HepG2 (cell line): ENCODE results near the gene RIMKLB. TPM values are rescaled to one million over a fixed set of nuclear protein-coding genes. Genes with fewer than 3 reads are reported as not detected.

ENCODE experiments used
- ATAC-seq: fragments of 200-7000 bp; cut with Tn5 transposase; 3 replicates; pipeline ENCODE4 v1.9.1; 2020; ENCODE audit warnings: mild to moderate bottlenecking, moderate library complexity
- BruUV-seq: library from RNA; stranded (reverse); fragments of 400-500 nt; replicated peaks from 2 replicates; lab custom pipeline; 2021; lab: Mats Ljungman, UMichigan
- CTCF ChIA-PET: fragments of 300-600 bp; formaldehyde crosslinking; extraction: SDS; loops from one replicate; lab custom pipeline; 2021; ENCODE audit warnings: low total read pairs, inconsistent platforms, low intra/inter-chr PET ratio; lab: Yijun Ruan, JAX
- POLR2A ChIA-PET: fragments of 350-600 bp; sonication (Branson Sonifier 250); formaldehyde crosslinking; loops from one replicate; lab custom pipeline; 2020; ENCODE audit warnings: antibody characterized with exemption, inconsistent platforms; lab: Yijun Ruan, JAX
- DNase-seq: peaks from one replicate; pipeline ENCODE4 v3.0.0-alpha.2; 2015; ENCODE audit warnings: low spot score
- FAIRE-seq: peaks from 3 replicates; lab custom pipeline; 2011; peaks lifted over from hg19 to GRCh38; lab: Jason Lieb, UNC
- H2AFZ ChIP-seq: one replicate; pipeline ENCODE4 v1.6.1; 2011; ENCODE audit warnings: low read length, inconsistent platforms
- H3K27ac ChIP-seq: fragments of 300-600 bp; 3 replicates; pipeline ENCODE4 v1.8.0; 2011; ENCODE audit warnings: mixed run types, mild to moderate bottlenecking, mixed read lengths, low read length, inconsistent platforms; ENCODE audit not compliant: insufficient read depth; ENCODE audit errors: extremely low read length
- H3K27me3 ChIP-seq, 2 experiments: fragments of 200-600 bp in 1 of 2; 2 replicates in 1 of 2; 3 replicates in 1 of 2; pipeline versions ENCODE4 v1.6.0 to v1.8.0; 2011; ENCODE audit warnings: low read length in 2 of 2, mild to moderate bottlenecking in 2 of 2, moderate library complexity in 2 of 2, inconsistent platforms in 1 of 2; ENCODE audit not compliant: insufficient read depth in 2 of 2, control insufficient read depth in 1 of 2
- H3K36me3 ChIP-seq, 2 experiments: fragments of 200-600 bp in 1 of 2; replicated peaks in 1 of 2; 2 replicates in 1 of 2; 3 replicates in 1 of 2; pipeline versions ENCODE4 v1.5.1 to v1.8.0; 2011; ENCODE audit warnings: low read length in 2 of 2, inconsistent platforms in 1 of 2; ENCODE audit not compliant: insufficient read depth in 2 of 2, control insufficient read depth in 1 of 2
- H3K4me1 ChIP-seq: 2 replicates; pipeline ENCODE4 v1.5.1; 2012; ENCODE audit warnings: low read length, inconsistent platforms; ENCODE audit not compliant: insufficient read depth
- H3K4me2 ChIP-seq: 2 replicates; pipeline ENCODE4 v1.6.0; 2011; ENCODE audit warnings: low read depth, low read length, inconsistent platforms
- H3K4me3 ChIP-seq, 3 experiments: fragments of 200-600 bp in 1 of 3; sonication (generic), shearing (Covaris generic) in 1 of 3; replicated peaks in 1 of 3; 2 replicates each; pipeline ENCODE4 v1.5.1; 2011 to 2016; ENCODE audit warnings: low read length in 3 of 3, inconsistent platforms in 2 of 3, low read depth in 2 of 3, mild to moderate bottlenecking in 2 of 3, control low read depth in 1 of 3, mixed read lengths in 1 of 3; ENCODE audit not compliant: insufficient read depth in 1 of 3
- H3K79me2 ChIP-seq: one replicate; pipeline ENCODE4 v1.6.1; 2011; ENCODE audit warnings: low read length, inconsistent platforms; ENCODE audit not compliant: insufficient read depth
- H3K9ac ChIP-seq: 2 replicates; pipeline ENCODE4 v1.6.0; 2011; ENCODE audit warnings: mild to moderate bottlenecking, low read depth, low read length, inconsistent platforms; ENCODE audit not compliant: insufficient read depth
- H3K9me3 ChIP-seq: 2 replicates; pipeline ENCODE4 v1.5.1; 2012; ENCODE audit warnings: mild to moderate bottlenecking, low read length
- H4K20me1 ChIP-seq: 2 replicates; pipeline ENCODE4 v1.6.0; 2011; ENCODE audit warnings: inconsistent platforms, mild to moderate bottlenecking, low read length, moderate library complexity; ENCODE audit not compliant: insufficient read depth
- ATF5 ChIP-seq: sonication (generic); formaldehyde crosslinking; IDR thresholded peaks from 2 replicates; pipeline ENCODE4 v1.4.0; 2020; ENCODE audit warnings: mild to moderate bottlenecking, low read depth, missing genetic modification reagents
- CERS6 ChIP-seq: sonication (generic); formaldehyde crosslinking; IDR thresholded peaks from 2 replicates; pipeline ENCODE4 v1.5.0; 2020; ENCODE audit warnings: missing genetic modification reagents
- E2F5 ChIP-seq: sonication (generic); formaldehyde crosslinking; conservative IDR thresholded peaks from 2 replicates; pipeline ENCODE4 v1.4.0; 2020; ENCODE audit warnings: missing genetic modification reagents
- IRF9 ChIP-seq: sonication (generic); formaldehyde crosslinking; IDR thresholded peaks from 2 replicates; pipeline ENCODE4 v1.8.0; 2022; ENCODE audit warnings: missing genetic modification reagents, mild to moderate bottlenecking, borderline replicate concordance
- KDM2A ChIP-seq: sonication (generic); formaldehyde crosslinking; IDR thresholded peaks from 2 replicates; pipeline ENCODE4 v1.4.0; 2020; ENCODE audit warnings: low read depth, missing genetic modification reagents, borderline replicate concordance
- SAFB2 ChIP-seq: sonication (generic); formaldehyde crosslinking; IDR thresholded peaks from 2 replicates; pipeline ENCODE4 v1.5.1; 2020; ENCODE audit warnings: missing genetic modification reagents, low read depth, mild to moderate bottlenecking, borderline replicate concordance
- SMAD9 ChIP-seq: sonication (generic); formaldehyde crosslinking; IDR thresholded peaks from 2 replicates; pipeline ENCODE4 v1.5.1; 2020; ENCODE audit warnings: mild to moderate bottlenecking, missing genetic modification reagents
- ZNF407 ChIP-seq: sonication (generic); formaldehyde crosslinking; IDR thresholded peaks from one replicate; pipeline ENCODE4 v1.5.1; 2020; ENCODE audit warnings: mild to moderate bottlenecking, missing genetic modification reagents; ENCODE audit errors: not compliant biosample characterization
- ZNF576 ChIP-seq: sonication (generic); formaldehyde crosslinking; IDR thresholded peaks from 2 replicates; pipeline ENCODE4 v1.4.0; 2020; ENCODE audit warnings: mild to moderate bottlenecking, missing genetic modification reagents
- WGBS: methylation state at CpG from one replicate; pipeline ENCODE4 v1.1.6; 2017; ENCODE audit warnings: low lambda C conversion rate; 5-methylcytosine and 5-hydroxymethylcytosine counted together
- in situ Hi-C: cut with HindIII; loops from 2 replicates; pipeline ENCODE4 v1.10.0; 2017; ENCODE audit warnings: low pct_unique_long_range_greater_than_20kb; ENCODE audit not compliant: extremely low pct_ligation_motif_present
- intact Hi-C: fragments of 100-400 bp; cut with micrococcal nuclease; formaldehyde crosslinking; loops from one replicate; pipeline ENCODE4 v1.10.0; 2022; ENCODE audit not compliant: unreplicated experiment
- polyA plus RNA-seq, 8 experiments: library from polyadenylated mRNA; depleted of rRNA in 3 of 8; stranded (reverse) in 7 of 8; unstranded in 1 of 8; fragments of >200 nt; fragmentation: Illumina TruSeq in 4 of 8; extraction: Trizol in 4 of 8; gene quantifications; 2 replicates each; pipeline versions ENCODE4 v1.2.1 to v1.2.3, GENCODE V29; 2011 to 2016; ENCODE audit warnings: low read depth in 4 of 8, missing spikeins in 1 of 8, mixed read lengths in 1 of 8; ENCODE audit not compliant: insufficient read depth in 1 of 8
- total RNA-seq, 5 experiments: library from RNA; depleted of rRNA; stranded (reverse); fragments of >200 nt; fragmentation: Illumina TruSeq; extraction: Trizol; gene quantifications; 2 replicates each; pipeline ENCODE4 v1.2.3, GENCODE V29; 2016; ENCODE audit warnings: low read depth in 1 of 5

RIMKLB gene
- total and polyA plus RNA-seq, 2 of the 13 experiments (the other 11 are each of a cell fraction or from before 2014, with no cell fraction given), result 0.33 to 0.40 TPM

- no peak for TF ChIP-seq ZNF407 (CRISPR knock-in tag)
Observed at GRCh38 chr12:8655421-8655820, 42.4 kb upstream of the RIMKLB start (continued).

- no peak for DNase-seq
- POLR2A ChIA-PET, result no interaction called here
- in situ Hi-C loops, result no loop called here
- TF ChIP-seq SAFB2 (CRISPR knock-in tag) (no peak), ZNF576 (CRISPR knock-in tag) (no peak), SMAD9 (CRISPR knock-in tag) (no peak), ATF5 (CRISPR knock-in tag) (no peak), CERS6 (CRISPR knock-in tag) (no peak), KDM2A (no peak), IRF9 (CRISPR knock-in tag) (no peak), E2F5 (CRISPR knock-in tag) (no peak)
Observed at GRCh38 chr12:8658346-8658745, 39.4 kb upstream of the RIMKLB start.

More at GRCh38 chr12:8658346-8658745, 39.4 kb upstream of the RIMKLB start:
- Histone ChIP-seq H3K4me2 (no peak overlapping the region), H3K9ac (no peak overlapping the region), H3K4me3 (no peak overlapping the region), H3K79me2 (no peaks in the 10 kb centered on the region), H2AFZ (no peak overlapping the region), H4K20me1 (no peaks in the 10 kb centered on the region), H3K4me1 (no peaks in the 10 kb centered on the region), H3K9me3 (no peaks in the 10 kb centered on the region), H3K27me3 (peaks cover 0 to 3% of the 10 kb centered on the region in 2 experiments; a peak in 2 of 5 replicates), H3K36me3 (no peaks in the 10 kb centered on the region), H3K27ac (no peak overlapping the region)
- FAIRE-seq (no peak), ATAC-seq (no peak)
- CTCF ChIA-PET, result no interaction called here
- WGBS, result 0% methylated on average over 1 of the region's 1 CpG
- no TSS peak for BruUV-seq
- intact Hi-C loops, result no loop called here
